ENCODE data around the gene CCDC146.
A peak's percentile ranks its signal among the peaks of the same experiment; 100 is the strongest.
"Not testable (repeated sequence)": the region's sequence is repeated elsewhere in the genome, so short reads cannot be mapped to it uniquely, and the experiment has no call there.

The CCDC146 gene

GRCh38 chr7:77157446-77157845, 35.0 kb downstream of the CCDC146 start:
- Histone ChIP-seq H3K36me3 (ENCODE audit: control insufficient read depth, insufficient read depth, low read length) (no peaks in the 10 kb centered on the region), H3K27me3 (replicated peaks; ENCODE audit: control insufficient read depth, insufficient read depth, low read length) (no peaks in the 10 kb centered on the region), H3K4me3 (replicated peaks; ENCODE audit: low read depth, low read length) (no peak overlapping the region; the same call in 1 of the 2 replicates)
- peak; percentile 48 for DNase-seq (ENCODE audit: extremely low read depth, insufficient read length)
- TF ChIP-seq CTCF (IDR thresholded peaks at IDR 0.05; ENCODE audit: insufficient read depth, low read length, poor library complexity, severe bottlenecking): no peak

GRCh38 chr7:77171073-77171472, 48.7 kb downstream of the CCDC146 start:
- not testable (repeated sequence) for DNase-seq (ENCODE audit: extremely low read depth, insufficient read length); H3K4me3 ChIP-seq (replicated peaks; ENCODE audit: low read depth, low read length); H3K27me3 ChIP-seq (replicated peaks; ENCODE audit: control insufficient read depth, insufficient read depth, low read length)

GRCh38 chr7:77172437-77173172, 50.2 kb downstream of the CCDC146 start:
- H3K27me3 ChIP-seq (replicated peaks; ENCODE audit: control insufficient read depth, insufficient read depth, low read length); H3K36me3 ChIP-seq (ENCODE audit: control insufficient read depth, insufficient read depth, low read length); H3K4me3 ChIP-seq (replicated peaks; ENCODE audit: low read depth, low read length); DNase-seq (ENCODE audit: extremely low read depth, insufficient read length): not testable (repeated sequence)

More at GRCh38 chr7:77171073-77171472, 48.7 kb downstream of the CCDC146 start:
- not testable (repeated sequence) for H3K36me3 ChIP-seq (ENCODE audit: control insufficient read depth, insufficient read depth, low read length)

- not testable (repeated sequence) for H3K27me3 ChIP-seq (replicated peaks; ENCODE audit: control insufficient read depth, insufficient read depth, low read length); H3K36me3 ChIP-seq (ENCODE audit: control insufficient read depth, insufficient read depth, low read length); H3K4me3 ChIP-seq (replicated peaks; ENCODE audit: low read depth, low read length); DNase-seq (ENCODE audit: extremely low read depth, insufficient read length)
These were observed 52.0 kb downstream of the CCDC146 start for GRCh38 chr7:77174418-77174817.

GRCh38 chr7:77175274-77175800, 52.9 kb downstream of the CCDC146 start:
- H3K4me3 ChIP-seq (replicated peaks; ENCODE audit: low read depth, low read length); H3K27me3 ChIP-seq (replicated peaks; ENCODE audit: control insufficient read depth, insufficient read depth, low read length); H3K36me3 ChIP-seq (ENCODE audit: control insufficient read depth, insufficient read depth, low read length); DNase-seq (ENCODE audit: extremely low read depth, insufficient read length): not testable (repeated sequence)

- not testable (repeated sequence) for H3K36me3 ChIP-seq (ENCODE audit: control insufficient read depth, insufficient read depth, low read length); H3K27me3 ChIP-seq (replicated peaks; ENCODE audit: control insufficient read depth, insufficient read depth, low read length); DNase-seq (ENCODE audit: extremely low read depth, insufficient read length); H3K4me3 ChIP-seq (replicated peaks; ENCODE audit: low read depth, low read length)
These were observed 55.0 kb downstream of the CCDC146 start for GRCh38 chr7:77177321-77177904.

- not testable (repeated sequence) for DNase-seq (ENCODE audit: extremely low read depth, insufficient read length)
These were observed 55.6 kb downstream of the CCDC146 start for GRCh38 chr7:77178024-77178423.

GRCh38 chr7:77181015-77181595, 58.7 kb downstream of the CCDC146 start:
- no peaks in the 10 kb centered on the region for H3K27me3 ChIP-seq (replicated peaks; ENCODE audit: control insufficient read depth, insufficient read depth, low read length)
- no peak for TF ChIP-seq CTCF (IDR thresholded peaks at IDR 0.05; ENCODE audit: insufficient read depth, low read length, poor library complexity, severe bottlenecking)
- no peak overlapping the region for H3K4me3 ChIP-seq (replicated peaks; ENCODE audit: low read depth, low read length)
- H3K36me3 ChIP-seq (ENCODE audit: control insufficient read depth, insufficient read depth, low read length): no peaks in the 10 kb centered on the region
- no peak for DNase-seq (ENCODE audit: extremely low read depth, insufficient read length)

More at GRCh38 chr7:77178024-77178423, 55.6 kb downstream of the CCDC146 start:
- H3K4me3 ChIP-seq (replicated peaks; ENCODE audit: low read depth, low read length); H3K36me3 ChIP-seq (ENCODE audit: control insufficient read depth, insufficient read depth, low read length); H3K27me3 ChIP-seq (replicated peaks; ENCODE audit: control insufficient read depth, insufficient read depth, low read length): not testable (repeated sequence)

Measured in GM06990 (cell line).